GM12878 (cell line): ENCODE results near the gene GMCL2. TPM values are rescaled to one million over a fixed set of nuclear protein-coding genes. Genes with fewer than 3 reads are reported as not detected.
A peak's percentile ranks its signal among the peaks of the same experiment; 100 is the strongest.

Source experiments
- ATAC-seq: fragments of 200-7000 bp; cut with Tn5 transposase; 3 replicates; pipeline ENCODE4 v1.9.1; 2020; ENCODE audit warnings: mild to moderate bottlenecking, moderate library complexity
- BruUV-seq: library from RNA; stranded (reverse); fragments of 400-500 nt; replicated peaks from 2 replicates; lab custom pipeline; 2021; lab: Mats Ljungman, UMichigan
- CTCF ChIA-PET: fragments of 300-600 bp; sonication (Branson Sonifier 250); formaldehyde crosslinking; extraction: SDS; loops from one replicate; lab custom pipeline; 2021; ENCODE audit warnings: inconsistent platforms; lab: Yijun Ruan, JAX
- POLR2A ChIA-PET: fragments of 350-600 bp; formaldehyde crosslinking; extraction: SDS; loops from one replicate; lab custom pipeline; 2021; ENCODE audit warnings: inconsistent platforms; lab: Charles Lee
- RAD21 ChIA-PET: fragments of 300-600 bp; sonication (Branson Sonifier 250); formaldehyde crosslinking; loops from one replicate; lab custom pipeline; 2023; ENCODE audit warnings: antibody characterized with exemption; ENCODE audit not compliant: unreplicated experiment; lab: Charles Lee
- SMC1A ChIA-PET: fragments of 300-600 bp; sonication (Branson Sonifier 250); formaldehyde crosslinking; loops from one replicate; lab custom pipeline; 2023; ENCODE audit not compliant: unreplicated experiment, uncharacterized antibody; lab: Charles Lee
- DNase-seq: peaks from one replicate; pipeline ENCODE4 v3.0.0-alpha.2; 2011; ENCODE audit warnings: low read depth, low spot score
- FAIRE-seq: peaks from 3 replicates; lab custom pipeline; 2011; peaks lifted over from hg19 to GRCh38; lab: Jason Lieb, UNC
- H2AFZ ChIP-seq: 2 replicates; pipeline ENCODE4 v1.6.0; 2011; ENCODE audit warnings: low read depth, low read length, control low read depth; ENCODE audit not compliant: control insufficient read depth
- H3K27ac ChIP-seq: 2 replicates; pipeline ENCODE4 v1.5.1; 2011; ENCODE audit warnings: control low read depth; ENCODE audit not compliant: control insufficient read depth, insufficient read depth
- H3K27me3 ChIP-seq, 2 experiments: replicated peaks in 1 of 2; 2 replicates each; pipeline versions ENCODE4 v1.6.0 to v1.6.1; 2011; ENCODE audit warnings: low read length in 1 of 2; ENCODE audit not compliant: control insufficient read depth in 2 of 2, insufficient read depth in 2 of 2
- H3K36me3 ChIP-seq, 2 experiments: 2 replicates each; pipeline ENCODE4 v1.5.1; 2011; ENCODE audit warnings: low read length in 1 of 2; ENCODE audit not compliant: control insufficient read depth in 2 of 2, insufficient read depth in 2 of 2
- H3K4me1 ChIP-seq: 2 replicates; pipeline ENCODE4 v1.6.1; 2011; ENCODE audit warnings: mild to moderate bottlenecking, low read length, moderate library complexity, mixed read lengths; ENCODE audit not compliant: control insufficient read depth, insufficient read depth
- H3K4me2 ChIP-seq: 2 replicates; pipeline ENCODE4 v1.6.0; 2011; ENCODE audit warnings: control low read depth; ENCODE audit not compliant: control insufficient read depth, insufficient read depth
- H3K4me3 ChIP-seq: fragments of 200-600 bp; sonication (generic); 2 replicates; pipeline ENCODE4 v1.5.1; 2016
- H3K79me2 ChIP-seq: 2 replicates; pipeline ENCODE4 v1.6.0; 2011; ENCODE audit warnings: low read length; ENCODE audit not compliant: control insufficient read depth, insufficient read depth
- H3K9ac ChIP-seq: 2 replicates; pipeline ENCODE4 v1.8.0; 2011; ENCODE audit warnings: low read length, control low read depth, mixed read lengths; ENCODE audit not compliant: control insufficient read depth, insufficient read depth
- H3K9me3 ChIP-seq: replicated peaks from 3 replicates; pipeline ENCODE4 v1.5.1; 2011; ENCODE audit warnings: mild to moderate bottlenecking, low read length; ENCODE audit not compliant: control insufficient read depth, insufficient read depth
- H4K20me1 ChIP-seq: 2 replicates; pipeline ENCODE4 v1.6.0; 2011; ENCODE audit not compliant: control insufficient read depth, insufficient read depth
- EED ChIP-seq: sonication (generic); IDR thresholded peaks from 2 replicates; pipeline ENCODE4 v1.6.1; 2016; ENCODE audit warnings: antibody characterized with exemption, low read depth
- FOXM1 ChIP-seq: IDR thresholded peaks from 2 replicates; pipeline ENCODE4 v1.6.1; 2012; ENCODE audit warnings: low read depth, mild to moderate bottlenecking, inconsistent platforms, low read length, moderate library complexity
- POLR2A ChIP-seq: IDR thresholded peaks from 2 replicates; pipeline ENCODE4 v1.6.1; 2011; ENCODE audit warnings: low read depth, mild to moderate bottlenecking, low read length
- TBL1XR1 ChIP-seq: IDR thresholded peaks from 2 replicates; pipeline ENCODE4 v1.6.1; 2012; ENCODE audit warnings: low read depth, low read length, improper control_type of control experiment
- ZNF384 ChIP-seq: IDR thresholded peaks from 2 replicates; pipeline ENCODE4 v1.6.1; 2012; ENCODE audit warnings: low read depth, mild to moderate bottlenecking, low read length, improper control_type of control experiment, borderline replicate concordance
- WGBS: methylation state at CpG from one replicate; pipeline ENCODE4 v1.1.6; 2016; ENCODE audit warnings: low lambda C conversion rate; ENCODE audit not compliant: insufficient replicate concordance, insufficient coverage; ENCODE audit errors: missing lambda C conversion rate; 5-methylcytosine and 5-hydroxymethylcytosine counted together
- in situ Hi-C: fragments of 300-500 bp; cut with MboI; formaldehyde crosslinking; loops from 9 replicates; pipeline ENCODE4 v1.14.3; 2018; ENCODE audit warnings: mixed read lengths
- intact Hi-C: fragments of 100-400 bp; cut with micrococcal nuclease; formaldehyde crosslinking; loops from one replicate; pipeline ENCODE4 v1.14.2; 2022; ENCODE audit not compliant: unreplicated experiment
- polyA plus RNA-seq, 11 experiments: library from polyadenylated mRNA; depleted of rRNA in 4 of 11; unstranded in 6 of 11; stranded (reverse) in 5 of 11; fragments of >200 nt; fragmentation: Nextera tagmentation in 4 of 11; fragmentation: Illumina TruSeq in 1 of 11; extraction: Ambion mirVana in 4 of 11; extraction: Trizol in 1 of 11; gene quantifications; 1 replicate in 1 of 11; 2 replicates in 10 of 11; pipeline versions ENCODE4 v1.2.1 to v1.2.3, GENCODE V29; 2011 to 2016; ENCODE audit warnings: inconsistent platforms in 2 of 11, missing spikeins in 2 of 11, low read depth in 1 of 11
- total RNA-seq, 4 experiments: library from RNA; depleted of rRNA in 3 of 4; stranded (reverse); fragments of >200 nt in 3 of 4; fragmentation: Illumina TruSeq in 1 of 4; extraction: Trizol in 1 of 4; gene quantifications; 2 replicates each; pipeline versions ENCODE4 v1.2.1 to v1.2.3, GENCODE V29; 2013 to 2021

The GMCL2 gene
- total and polyA plus RNA-seq, 10 of the 15 experiments (the other 5 are each of a cell fraction or from before 2014, with no cell fraction given), result 0.07 TPM; not detected in 9

GRCh38 chr5:178145965-178146820, 41.0 kb downstream of the GMCL2 start (continued):
- TF ChIP-seq FOXM1, result 0 out of 2 replicates have a peak, but pooled peaks have one; percentile 29
- no peak for TF ChIP-seq ZNF384
- peak; percentile 25; the same call in 1 of the 2 replicates for TF ChIP-seq EED

GRCh38 chr5:178143901-178144300, 43.3 kb downstream of the GMCL2 start:
- no peak for ATAC-seq
- Histone ChIP-seq H3K4me1 (peaks cover 11% of the 10 kb centered on the region), H3K9me3 (no peaks in the 10 kb centered on the region), H3K36me3 (peaks cover 36 to 42% of the 10 kb centered on the region in 2 experiments), H3K4me2 (no peak overlapping the region), H2AFZ (no peak overlapping the region), H3K79me2 (no peaks in the 10 kb centered on the region), H3K4me3 (no peak overlapping the region), H3K9ac (no peak overlapping the region), H3K27ac (no peak overlapping the region), H3K27me3 (no peaks in the 10 kb centered on the region), H4K20me1 (no peaks in the 10 kb centered on the region)
- ChIA-PET RAD21 (interaction anchor here (4.2 kb wide), 1 partner anchor 67 kb away, joined by 30 read pairs; no protein-coding TSS in a partner anchor), POLR2A (interaction anchor here (0.5 to 1.6 kb wide), 3 partner anchors 9 to 38 kb away, joined by 3 to 6 read pairs (median 4); partner anchors contain the start of gene NHP2), SMC1A (interaction anchor here (2.2 to 4.2 kb wide), 2 partner anchors 23 to 67 kb away, joined by 10 to 45 read pairs; no protein-coding TSS in a partner anchor), CTCF (interaction anchor here (1.8 to 13.8 kb wide), 4 partner anchors 10 to 67 kb away, joined by 4 to 183 read pairs (median 6); partner anchors contain the start of gene NHP2)
- in situ Hi-C loops, result no loop called here
- no TSS peak for BruUV-seq
- WGBS, result 97% methylated on average over 10 of the region's 10 CpGs
- intact Hi-C loops, result no loop called here
- TF ChIP-seq TBL1XR1 (no peak), POLR2A (peak; percentile 47)
- no peak for FAIRE-seq
- DNase-seq, result no peak
